Measurements from ENCODE around the gene TMEM72. TPM values are rescaled to one million over a fixed set of nuclear protein-coding genes. Genes with fewer than 3 reads are reported as not detected.

TMEM72 gene
- total RNA-seq, 2 donors from 2014 or later = not detected

GRCh38 chr10:44961931-44962750 is 51.0 kb downstream of the TMEM72 start:
- Histone ChIP-seq H3K27ac (peak overlapping the region in 1 of 2 donors; percentile 78), H3K27me3 (replicated peaks; ENCODE audit: insufficient read depth) (no peaks in the 10 kb centered on the region), H3K9me3 (no peaks in the 10 kb centered on the region), H3K36me3 (no peaks in the 10 kb centered on the region), H3K4me3 (peak overlapping the region; percentile 79), H3K4me1 (ENCODE audit: control insufficient read depth in 1 of 2, low read depth in 2 of 2) (peaks cover 45 to 71% of the 10 kb centered on the region in 2 donors)
- no peak for TF ChIP-seq CTCF (IDR thresholded peaks at IDR 0.05)
- no peak for ATAC-seq (ENCODE audit: insufficient number of reproducible peaks, low FRiP score, low read depth)
- no peak for DNase-seq (ENCODE audit: low spot score)

DNA sequence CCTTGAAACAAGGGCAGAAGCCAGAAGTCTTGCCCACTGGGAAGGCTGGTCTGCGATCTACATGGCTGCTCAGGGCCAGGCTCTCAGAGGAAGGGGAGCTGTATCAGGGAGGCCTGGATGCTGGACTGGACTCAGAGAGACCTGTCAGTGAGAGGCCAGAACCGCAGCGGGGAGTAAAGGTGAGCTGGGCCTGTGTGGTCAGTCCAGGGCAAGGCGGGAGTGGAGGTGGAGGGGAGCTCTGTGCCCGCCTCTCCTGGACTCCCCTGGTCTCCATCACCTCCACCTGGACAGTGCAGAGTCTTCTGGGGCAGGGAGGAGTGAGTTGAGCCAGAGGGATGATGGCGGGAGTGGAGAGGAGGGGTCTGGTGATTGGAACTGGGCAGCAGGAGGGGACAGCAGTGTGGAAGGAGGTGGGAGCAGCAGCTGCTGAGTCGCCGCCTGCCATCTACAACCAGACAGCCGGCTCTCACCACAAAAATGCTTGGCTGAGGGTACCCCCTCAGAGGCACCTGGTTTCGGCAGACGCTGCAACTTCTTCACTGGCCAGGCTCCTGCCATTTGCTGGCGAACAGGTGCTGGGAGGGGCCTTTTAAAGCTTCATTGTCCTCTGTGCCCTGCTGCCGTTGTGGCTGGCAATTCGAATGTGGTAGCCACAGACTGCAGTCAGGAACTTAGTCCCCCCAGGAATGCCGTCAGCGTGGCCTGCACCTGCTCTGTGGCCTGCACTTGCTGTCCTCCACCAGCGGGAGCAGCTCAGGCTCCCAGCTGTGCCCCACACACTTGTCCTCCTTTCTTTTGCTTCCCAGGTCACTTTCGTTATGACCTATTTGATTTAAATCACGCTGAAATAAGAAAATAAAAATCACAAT is 52.0 kb downstream of the TMEM72 start:
- Histone ChIP-seq H3K36me3 (no peaks in the 10 kb centered on the region), H3K4me3 (no peak overlapping the region), H3K4me1 (ENCODE audit: control insufficient read depth in 1 of 2, low read depth in 2 of 2) (peaks cover 50 to 72% of the 10 kb centered on the region in 2 donors), H3K27me3 (replicated peaks; ENCODE audit: insufficient read depth) (no peaks in the 10 kb centered on the region), H3K9me3 (no peaks in the 10 kb centered on the region), H3K27ac (peak overlapping the region; percentile 70 to 78)
- ATAC-seq (ENCODE audit: insufficient number of reproducible peaks, low FRiP score, low read depth) (no peak), DNase-seq (ENCODE audit: low spot score) (no peak)
- TF ChIP-seq CTCF (IDR thresholded peaks at IDR 0.05) = peak; percentile 20

DNA sequence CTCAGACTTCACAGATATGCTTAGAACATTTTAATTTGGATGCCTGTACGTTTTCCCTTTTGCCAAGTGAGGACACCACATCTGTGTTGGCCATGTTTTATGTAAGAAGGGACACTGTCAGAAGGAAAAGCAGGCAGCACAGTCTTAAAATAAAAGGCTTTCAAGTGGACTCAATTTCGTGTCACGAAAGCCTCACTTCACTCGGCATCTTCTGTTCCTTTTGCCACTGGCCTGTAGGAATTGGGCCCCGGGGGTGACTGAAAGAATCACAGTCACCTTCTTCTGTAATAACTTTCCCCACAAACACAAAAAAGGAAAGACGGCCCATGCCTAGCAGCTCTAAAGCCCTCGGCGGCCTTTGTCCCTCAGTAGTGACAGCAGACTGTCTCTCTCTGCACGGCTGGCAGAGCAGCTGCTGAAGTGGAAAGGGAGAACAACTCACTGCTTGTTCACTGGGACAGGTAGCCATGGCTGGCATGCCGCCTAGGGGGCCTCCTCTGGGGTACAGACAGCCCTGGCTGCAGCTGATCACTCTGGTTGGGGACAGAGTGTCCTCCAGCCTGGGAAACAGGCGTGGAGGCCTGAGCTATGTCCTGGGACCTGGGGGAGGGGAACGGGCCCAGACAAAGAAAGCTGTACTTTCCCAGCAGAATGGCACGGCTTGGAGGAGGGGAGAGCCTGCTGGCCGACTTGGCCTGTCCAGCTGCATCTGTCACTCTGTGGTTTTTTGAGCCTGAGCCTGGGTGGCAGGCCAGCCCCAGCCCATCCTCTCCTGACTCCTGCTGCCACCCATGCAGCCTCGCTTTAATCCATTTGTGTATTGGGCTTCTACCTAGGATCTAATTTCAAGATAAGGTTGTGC is 52.9 kb downstream of the TMEM72 start:
- ATAC-seq (ENCODE audit: insufficient number of reproducible peaks, low FRiP score, low read depth) (peak; percentile 21), DNase-seq (ENCODE audit: low spot score) (no peak)

DNA sequence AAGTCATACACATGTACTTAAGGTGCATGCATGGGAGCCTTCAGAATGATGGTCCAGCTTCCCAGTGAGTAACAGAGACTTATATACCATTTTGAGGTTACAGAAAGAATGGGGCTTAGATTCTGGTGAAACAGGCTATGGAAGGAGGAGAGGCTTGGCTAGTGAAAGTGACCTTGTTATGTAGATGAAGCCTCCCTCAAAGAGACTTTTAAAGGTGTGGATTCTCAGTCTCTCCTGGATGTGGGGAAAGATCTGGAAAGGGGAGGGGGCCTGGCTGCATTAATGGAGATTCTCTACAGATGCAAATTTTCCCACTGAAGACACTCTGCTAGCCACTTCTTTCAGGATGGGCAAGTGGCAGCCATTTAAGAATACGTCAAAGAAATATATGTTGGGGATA is 54.0 kb downstream of the TMEM72 start:
- no peak for ATAC-seq (ENCODE audit: insufficient number of reproducible peaks, low FRiP score, low read depth)

More for the DNA sequence above, 52.9 kb downstream of the TMEM72 start:
- H3K36me3 ChIP-seq = no peaks in the 10 kb centered on the region
- H3K4me3 ChIP-seq = peak overlapping the region; percentile 44
- peaks cover 52 to 73% of the 10 kb centered on the region in 2 donors for H3K4me1 ChIP-seq (ENCODE audit: control insufficient read depth in 1 of 2, low read depth in 2 of 2)
- H3K27ac ChIP-seq = peak overlapping the region; percentile 70 to 78
- no peaks in the 10 kb centered on the region for H3K9me3 ChIP-seq
- no peak for TF ChIP-seq CTCF (IDR thresholded peaks at IDR 0.05)
- no peaks in the 10 kb centered on the region for H3K27me3 ChIP-seq (replicated peaks; ENCODE audit: insufficient read depth)

More for the DNA sequence above, 54.0 kb downstream of the TMEM72 start:
- H3K27ac ChIP-seq = peak overlapping the region; percentile 70 to 78
- no peaks in the 10 kb centered on the region for H3K9me3 ChIP-seq
- H3K4me1 ChIP-seq (ENCODE audit: control insufficient read depth in 1 of 2, low read depth in 2 of 2) = peaks cover 55 to 77% of the 10 kb centered on the region in 2 donors
- TF ChIP-seq CTCF (IDR thresholded peaks at IDR 0.05) = no peak
- no peak for DNase-seq (ENCODE audit: low spot score)
- no peaks in the 10 kb centered on the region for H3K27me3 ChIP-seq (replicated peaks; ENCODE audit: insufficient read depth)
- no peaks in the 10 kb centered on the region for H3K36me3 ChIP-seq
- no peak overlapping the region for H3K4me3 ChIP-seq
